Memory B cell (primary cell): Measurements from ENCODE around the gene COX20.

Source experiments
- ATAC-seq: fragments of 150-1000 bp; cut with Tn5 transposase; 2 replicates; pipeline ENCODE4 v1.10.0; 2021; ENCODE audit warnings: low read depth, mild to moderate bottlenecking, moderate library complexity
- DNase-seq, 2 donors: peaks; one replicate each; pipeline ENCODE4 v3.0.0; 2022; ENCODE audit warnings: low spot score in 2 of 2
- H3K27ac Mint-ChIP-seq: one replicate; pipeline ENCODE4 v1.8.0; 2022; ENCODE audit warnings: mild to moderate bottlenecking, moderate library complexity, mixed read lengths
- H3K27me3 Mint-ChIP-seq: one replicate; pipeline ENCODE4 v1.8.0; 2022; ENCODE audit warnings: mixed read lengths
- H3K36me3 Mint-ChIP-seq: one replicate; pipeline ENCODE4 v1.8.0; 2022; ENCODE audit warnings: mild to moderate bottlenecking, mixed read lengths
- H3K4me1 Mint-ChIP-seq: one replicate; pipeline ENCODE4 v1.8.0; 2022; ENCODE audit warnings: mixed read lengths
- H3K4me3 Mint-ChIP-seq: one replicate; pipeline ENCODE4 v1.8.0; 2022; ENCODE audit warnings: mild to moderate bottlenecking, moderate library complexity, mixed read lengths
- H3K9me3 Mint-ChIP-seq: one replicate; pipeline ENCODE4 v1.8.0; 2022; ENCODE audit warnings: mixed read lengths

COX20 gene

GRCh38 chr1:244836135-244836521 lies 670 bp downstream of the COX20 start:
- Mint-ChIP-seq H3K27ac (peak overlapping the region; percentile 98), H3K4me1 (peaks cover 32% of the 10 kb centered on the region), H3K36me3 (peaks cover 13% of the 10 kb centered on the region), H3K27me3 (no peaks in the 10 kb centered on the region), H3K4me3 (peak overlapping the region; percentile 92), H3K9me3 (peaks cover 1% of the 10 kb centered on the region)
- DNase-seq = no peak
- ATAC-seq = no peak

- peaks cover 13% of the 10 kb centered on the region for H3K36me3 Mint-ChIP-seq
- peaks cover 1% of the 10 kb centered on the region for H3K9me3 Mint-ChIP-seq
- no peak for DNase-seq
Measured at GRCh38 chr1:244836584-244836983, 1.1 kb downstream of the COX20 start.

GRCh38 chr1:244837597-244838258 lies 2.3 kb downstream of the COX20 start:
- Mint-ChIP-seq H3K27me3 (no peaks in the 10 kb centered on the region), H3K36me3 (peaks cover 13% of the 10 kb centered on the region), H3K4me1 (peaks cover 30% of the 10 kb centered on the region), H3K4me3 (peak overlapping the region; percentile 11), H3K27ac (peak overlapping the region; percentile 59), H3K9me3 (peaks cover 1% of the 10 kb centered on the region)
- ATAC-seq (no peak), DNase-seq (no peak)

More at GRCh38 chr1:244836584-244836983, 1.1 kb downstream of the COX20 start:
- Mint-ChIP-seq H3K27ac (peak overlapping the region; percentile 98), H3K4me1 (peaks cover 30% of the 10 kb centered on the region), H3K4me3 (peak overlapping the region; percentile 92), H3K27me3 (no peaks in the 10 kb centered on the region)
- no peak for ATAC-seq

GRCh38 chr1:244839656-244840055 lies 4.2 kb downstream of the COX20 start:
- Mint-ChIP-seq H3K4me1 (peaks cover 27% of the 10 kb centered on the region), H3K36me3 (peaks cover 13% of the 10 kb centered on the region), H3K4me3 (no peak overlapping the region), H3K27ac (peak overlapping the region; percentile 76), H3K27me3 (no peaks in the 10 kb centered on the region), H3K9me3 (peaks cover 1% of the 10 kb centered on the region)
- no peak for DNase-seq
- ATAC-seq = no peak

DNA sequence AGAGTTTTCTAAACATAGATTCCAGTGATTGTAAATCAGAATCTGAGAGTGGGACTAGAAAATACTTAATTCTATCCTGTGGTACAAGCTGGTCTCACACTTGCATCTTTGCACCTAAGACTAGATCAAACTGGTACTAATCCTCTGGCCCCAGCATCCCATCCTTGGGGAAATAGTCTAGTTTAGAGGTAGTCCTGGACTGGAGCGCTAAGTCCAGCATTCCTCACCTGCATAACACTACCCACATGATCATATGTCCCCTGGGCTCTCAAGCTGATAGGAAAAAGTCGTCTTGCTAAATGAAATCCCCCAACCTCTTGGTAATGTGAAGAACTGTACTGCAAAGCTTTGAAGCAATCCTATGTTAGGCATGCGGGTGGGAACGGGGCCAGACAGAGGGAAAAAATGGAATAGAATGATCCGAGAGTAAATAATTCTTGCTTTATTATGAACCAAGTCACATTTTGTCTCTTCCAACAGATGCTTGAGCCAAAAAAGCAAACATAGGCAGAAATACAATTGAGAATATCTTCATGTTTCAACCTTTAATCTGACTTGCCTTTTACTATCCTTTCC lies 4.8 kb downstream of the COX20 start:
- Mint-ChIP-seq H3K36me3 (peaks cover 16% of the 10 kb centered on the region), H3K9me3 (peaks cover 1% of the 10 kb centered on the region), H3K4me1 (peaks cover 27% of the 10 kb centered on the region), H3K4me3 (no peak overlapping the region), H3K27ac (peak overlapping the region; percentile 60), H3K27me3 (no peaks in the 10 kb centered on the region)
- DNase-seq = no peak
- ATAC-seq = no peak

- peak overlapping the region; percentile 60 for H3K27ac Mint-ChIP-seq
- H3K4me3 Mint-ChIP-seq = no peak overlapping the region
- peaks cover 1% of the 10 kb centered on the region for H3K9me3 Mint-ChIP-seq
- peaks cover 23% of the 10 kb centered on the region for H3K36me3 Mint-ChIP-seq
- H3K27me3 Mint-ChIP-seq = no peaks in the 10 kb centered on the region
- DNase-seq (no peak), ATAC-seq (no peak)
- peaks cover 25% of the 10 kb centered on the region for H3K4me1 Mint-ChIP-seq
Measured at GRCh38 chr1:244841273-244841927, 5.9 kb downstream of the COX20 start.

DNA sequence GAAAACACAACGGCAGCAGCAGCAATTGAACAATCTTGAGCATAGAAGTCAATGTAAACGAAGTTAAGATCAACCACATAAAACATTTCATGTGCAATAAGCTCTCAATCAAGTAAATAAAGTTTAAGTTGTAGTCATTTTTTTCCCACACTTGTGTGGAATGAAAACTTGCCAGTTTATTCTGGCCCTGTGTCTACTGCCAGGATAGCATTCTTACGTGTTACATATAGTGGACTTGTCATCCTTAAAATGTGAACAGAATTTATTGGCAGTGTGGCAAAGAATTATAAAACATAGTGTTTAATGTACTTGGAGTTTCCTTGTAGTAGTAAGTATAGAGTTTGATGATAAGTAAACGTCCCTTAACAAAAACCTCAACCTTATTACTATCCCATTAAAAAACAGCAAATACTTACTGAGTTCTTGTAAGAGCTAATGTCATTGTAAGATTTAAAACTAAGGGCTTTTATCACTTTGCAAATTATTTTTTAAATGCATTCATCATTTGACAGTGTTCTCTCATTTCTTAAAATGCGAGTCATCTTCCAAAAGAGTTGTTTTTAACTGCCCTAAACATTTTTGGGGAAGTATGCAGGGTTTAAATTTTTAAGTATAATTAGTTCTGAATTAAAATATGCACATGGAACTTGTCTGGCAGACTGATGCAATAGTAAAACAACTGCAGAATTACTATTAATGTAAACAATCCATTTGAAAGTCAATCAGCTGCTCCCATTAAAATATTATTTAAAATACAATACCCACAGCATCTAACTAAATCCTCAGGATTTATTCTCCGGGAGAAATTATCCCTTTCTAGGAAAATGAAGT lies 7.9 kb downstream of the COX20 start:
- H3K4me3 Mint-ChIP-seq = no peak overlapping the region
- peaks cover 19% of the 10 kb centered on the region for H3K36me3 Mint-ChIP-seq
- H3K27me3 Mint-ChIP-seq = no peaks in the 10 kb centered on the region
- peaks cover 1% of the 10 kb centered on the region for H3K9me3 Mint-ChIP-seq
- no peak for ATAC-seq
- peaks cover 15% of the 10 kb centered on the region for H3K4me1 Mint-ChIP-seq
- no peak for DNase-seq
- H3K27ac Mint-ChIP-seq = no peak overlapping the region

DNA sequence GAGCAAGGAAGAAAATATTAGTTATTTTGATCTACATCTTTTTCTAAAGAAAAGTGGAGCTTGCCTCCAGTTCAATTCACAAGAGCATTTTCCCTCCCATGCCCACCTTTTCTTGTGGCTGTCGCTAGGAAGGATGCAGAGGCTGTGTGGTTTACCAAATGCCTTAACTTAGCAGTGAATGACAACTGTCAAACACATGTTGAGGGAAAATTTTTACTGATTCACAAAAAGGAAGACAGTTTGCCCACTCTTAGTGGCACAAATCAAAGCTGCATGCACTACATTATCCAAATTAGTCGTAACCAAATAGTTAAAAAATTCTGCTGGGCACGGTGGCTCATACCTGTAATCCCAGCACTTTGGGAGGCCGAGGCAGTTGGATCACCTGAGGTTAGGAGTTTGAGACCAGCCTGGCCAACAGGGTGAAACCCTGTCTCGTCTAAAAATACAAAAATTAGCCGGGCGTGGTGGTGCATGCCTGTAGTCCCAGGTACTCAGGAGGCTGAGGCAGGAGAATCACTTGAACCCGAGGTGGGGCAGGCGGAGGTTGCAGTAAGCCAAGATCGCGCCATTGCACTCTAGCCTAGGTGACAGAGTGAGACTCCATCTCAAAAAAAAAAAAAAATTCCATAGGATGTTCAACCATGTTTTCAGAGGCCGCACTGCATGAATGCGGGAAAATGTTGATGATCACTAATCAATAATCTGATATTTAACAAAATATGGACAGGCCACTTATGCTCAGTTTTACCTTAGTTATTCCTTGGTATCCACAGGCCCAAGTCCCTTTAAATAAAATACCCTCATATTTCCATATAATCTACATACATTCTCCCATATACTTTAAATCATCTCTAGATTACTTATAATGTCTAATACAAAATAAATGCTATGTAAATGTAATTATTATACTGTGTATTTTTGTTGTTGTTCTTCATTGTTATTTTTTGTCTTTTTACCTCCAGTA lies 9.0 kb downstream of the COX20 start:
- no peak overlapping the region for H3K27ac Mint-ChIP-seq

DNA sequence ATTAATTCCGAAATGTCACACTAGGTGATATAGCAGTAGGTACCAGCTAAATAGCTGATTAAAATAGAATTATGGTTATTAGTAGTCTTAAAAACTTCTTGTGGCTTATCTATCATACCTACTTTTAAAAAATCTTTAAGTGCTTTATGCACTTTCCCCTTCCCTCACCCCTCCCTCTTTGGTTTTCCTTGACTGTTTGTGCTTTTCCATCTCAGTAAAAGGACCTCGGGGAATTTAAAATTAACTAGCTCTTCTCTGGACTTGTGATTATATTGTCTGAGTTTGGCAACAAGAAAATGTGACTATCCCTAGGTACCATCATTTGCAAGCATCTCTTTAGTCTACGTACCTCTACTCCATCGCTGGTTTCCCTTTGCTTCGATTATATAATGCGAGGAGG lies 11.2 kb downstream of the COX20 start:
- ATAC-seq (no peak), DNase-seq (no peak)
- Mint-ChIP-seq H3K4me3 (no peak overlapping the region), H3K4me1 (peaks cover 2% of the 10 kb centered on the region), H3K9me3 (no peaks in the 10 kb centered on the region), H3K36me3 (peaks cover 13% of the 10 kb centered on the region), H3K27me3 (no peaks in the 10 kb centered on the region), H3K27ac (peak overlapping the region; percentile 80)

More for the DNA sequence above, 9.0 kb downstream of the COX20 start:
- DNase-seq (no peak), ATAC-seq (no peak)
- Mint-ChIP-seq H3K4me1 (peaks cover 9% of the 10 kb centered on the region), H3K36me3 (peaks cover 16% of the 10 kb centered on the region), H3K27me3 (no peaks in the 10 kb centered on the region), H3K4me3 (no peak overlapping the region), H3K9me3 (no peaks in the 10 kb centered on the region)

DNA sequence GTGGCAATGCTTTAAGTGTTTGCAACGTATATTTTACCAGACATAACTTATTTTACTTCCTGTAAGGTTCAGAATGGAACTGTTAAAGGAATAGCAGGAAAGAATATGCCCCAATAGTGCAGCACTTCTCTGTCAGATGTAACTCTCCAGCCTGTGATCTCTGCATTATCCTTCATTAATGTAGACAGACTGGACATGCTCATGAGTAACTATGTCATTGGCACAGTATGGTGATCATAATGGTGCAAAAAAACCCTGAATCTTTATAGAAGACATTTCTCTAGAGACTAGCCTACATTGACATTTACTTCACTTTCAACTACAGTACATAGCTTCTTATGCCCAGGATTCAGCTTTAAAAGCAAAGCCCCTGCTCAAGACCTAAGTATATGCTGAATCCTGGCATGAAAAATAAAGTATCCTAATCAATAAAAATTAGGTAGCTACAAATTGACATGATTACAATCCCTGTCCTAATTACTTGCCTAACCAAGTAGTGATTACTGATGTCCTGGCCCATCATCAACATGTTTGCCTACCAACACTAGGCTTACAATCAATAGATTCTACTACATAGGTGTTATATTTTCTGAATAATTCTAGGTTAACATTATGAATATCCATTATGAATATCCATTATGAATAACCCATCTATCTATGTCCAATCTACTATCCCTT lies 13.9 kb downstream of the COX20 start:
- peaks cover 17% of the 10 kb centered on the region for H3K36me3 Mint-ChIP-seq
- H3K4me3 Mint-ChIP-seq = no peak overlapping the region
- H3K27me3 Mint-ChIP-seq = no peaks in the 10 kb centered on the region
- peak overlapping the region; percentile 65 for H3K27ac Mint-ChIP-seq
- no peaks in the 10 kb centered on the region for H3K9me3 Mint-ChIP-seq
- ATAC-seq (no peak), DNase-seq (no peak)
- H3K4me1 Mint-ChIP-seq = peaks cover 6% of the 10 kb centered on the region

- H3K36me3 Mint-ChIP-seq = peaks cover 21% of the 10 kb centered on the region
- H3K27ac Mint-ChIP-seq = peak overlapping the region; percentile 65
Measured at GRCh38 chr1:244850099-244850852, 14.8 kb downstream of the COX20 start.

GRCh38 chr1:244850896-244851295 lies 15.4 kb downstream of the COX20 start:
- Mint-ChIP-seq H3K27me3 (no peaks in the 10 kb centered on the region), H3K9me3 (no peaks in the 10 kb centered on the region), H3K4me3 (no peak overlapping the region), H3K4me1 (peaks cover 15% of the 10 kb centered on the region), H3K27ac (no peak overlapping the region), H3K36me3 (peaks cover 19% of the 10 kb centered on the region)
- no peak for ATAC-seq
- no peak for DNase-seq

More at GRCh38 chr1:244850099-244850852, 14.8 kb downstream of the COX20 start:
- no peak overlapping the region for H3K4me3 Mint-ChIP-seq
- H3K4me1 Mint-ChIP-seq = peaks cover 12% of the 10 kb centered on the region
- DNase-seq (no peak), ATAC-seq (no peak)
- H3K9me3 Mint-ChIP-seq = no peaks in the 10 kb centered on the region
- H3K27me3 Mint-ChIP-seq = no peaks in the 10 kb centered on the region
